GM23248 (cell line): ENCODE data around the gene CBY1.

ENCODE experiments used
- EZH2 ChIP-seq: fragments of 200-600 bp; sonication (generic); IDR thresholded peaks from 2 replicates; pipeline ENCODE4 v1.6.1; 2018; ENCODE audit warnings: antibody characterized with exemption, mild to moderate bottlenecking; ENCODE audit not compliant: insufficient read depth, poor library complexity, severe bottlenecking
- EZH2phosphoT487 ChIP-seq: fragments of 200-600 bp; sonication (generic); IDR thresholded peaks from 2 replicates; pipeline ENCODE4 v1.6.1; 2018; ENCODE audit warnings: antibody characterized with exemption, moderate library complexity, mild to moderate bottlenecking, low read depth; ENCODE audit not compliant: insufficient read depth

GRCh38 chr22:38709306-38709705 is 52.9 kb downstream of the CBY1 start:
- TF ChIP-seq EZH2, result no peak
- no peak for TF ChIP-seq EZH2phosphoT487
